ENCODE measurements around the gene B4GALNT2.
"Not testable (repeated sequence)": the region's sequence is repeated elsewhere in the genome, so short reads cannot be mapped to it uniquely, and the experiment has no call there.

B4GALNT2 gene

GRCh38 chr17:49132317-49132698, 261 bp upstream of the B4GALNT2 start:
- Histone ChIP-seq H3K79me2 (ENCODE audit: insufficient read depth, low read length) (no peaks in the 10 kb centered on the region), H3K27me3 (ENCODE audit: insufficient read depth, low read length, poor library complexity, severe bottlenecking) (no peaks in the 10 kb centered on the region), H4K20me1 (ENCODE audit: insufficient read depth, low read length, poor library complexity, severe bottlenecking) (no peaks in the 10 kb centered on the region), H3K4me1 (ENCODE audit: insufficient read depth, low read length, poor library complexity, severe bottlenecking) (no peaks in the 10 kb centered on the region), H3K4me3 (ENCODE audit: low read length, poor library complexity, severe bottlenecking) (no peak overlapping the region), H3K9me3 (ENCODE audit: insufficient read depth, low read depth, low read length) (no peaks in the 10 kb centered on the region), H3K36me3 (ENCODE audit: insufficient read depth, low read length) (no peaks in the 10 kb centered on the region), H3K4me2 (ENCODE audit: low read depth, low read length, poor library complexity, severe bottlenecking) (no peak overlapping the region), H2AFZ (ENCODE audit: low read length) (no peak overlapping the region), H3K9me2 (replicated peaks; ENCODE audit: low read depth, low read length) (no peaks in the 10 kb centered on the region), H3K9ac (ENCODE audit: low read depth, low read length, poor library complexity, severe bottlenecking) (no peak overlapping the region), H3F3A (ENCODE audit: low read depth) (no peaks in the 10 kb centered on the region)
- no peak for TF ChIP-seq EZH2phosphoT487 (IDR thresholded peaks at IDR 0.05; ENCODE audit: borderline replicate concordance)
- no peak for TF ChIP-seq CTCF (conservative IDR thresholded peaks at IDR 0.05; ENCODE audit: low read length)

- H3K4me2 ChIP-seq (ENCODE audit: low read depth, low read length, poor library complexity, severe bottlenecking), result no peak overlapping the region
Measured at GRCh38 chr17:49136335-49136734, 3.8 kb downstream of the B4GALNT2 start.

GRCh38 chr17:49145654-49146053, 13.1 kb downstream of the B4GALNT2 start:
- not testable (repeated sequence) for H3K4me3 ChIP-seq (ENCODE audit: low read length, poor library complexity, severe bottlenecking)

More at GRCh38 chr17:49136335-49136734, 3.8 kb downstream of the B4GALNT2 start:
- H3K36me3 ChIP-seq (ENCODE audit: insufficient read depth, low read length), result no peaks in the 10 kb centered on the region
- H3K9ac ChIP-seq (ENCODE audit: low read depth, low read length, poor library complexity, severe bottlenecking), result no peak overlapping the region
- H3K9me2 ChIP-seq (replicated peaks; ENCODE audit: low read depth, low read length), result no peaks in the 10 kb centered on the region
- H3F3A ChIP-seq (ENCODE audit: low read depth), result no peaks in the 10 kb centered on the region
- H3K79me2 ChIP-seq (ENCODE audit: insufficient read depth, low read length), result no peaks in the 10 kb centered on the region
- no peak overlapping the region for H3K4me3 ChIP-seq (ENCODE audit: low read length, poor library complexity, severe bottlenecking)
- TF ChIP-seq CTCF (conservative IDR thresholded peaks at IDR 0.05; ENCODE audit: low read length) (no peak), EZH2phosphoT487 (IDR thresholded peaks at IDR 0.05; ENCODE audit: borderline replicate concordance) (no peak)
- H2AFZ ChIP-seq (ENCODE audit: low read length), result no peak overlapping the region
- no peaks in the 10 kb centered on the region for H3K4me1 ChIP-seq (ENCODE audit: insufficient read depth, low read length, poor library complexity, severe bottlenecking)
- no peaks in the 10 kb centered on the region for H3K27me3 ChIP-seq (ENCODE audit: insufficient read depth, low read length, poor library complexity, severe bottlenecking)
- H4K20me1 ChIP-seq (ENCODE audit: insufficient read depth, low read length, poor library complexity, severe bottlenecking), result no peaks in the 10 kb centered on the region
- H3K9me3 ChIP-seq (ENCODE audit: insufficient read depth, low read depth, low read length), result no peaks in the 10 kb centered on the region

GRCh38 chr17:49146620-49147306, 14.2 kb downstream of the B4GALNT2 start:
- no peaks in the 10 kb centered on the region for H3F3A ChIP-seq (ENCODE audit: low read depth)
- no peaks in the 10 kb centered on the region for H3K9me3 ChIP-seq (ENCODE audit: insufficient read depth, low read depth, low read length)
- H2AFZ ChIP-seq (ENCODE audit: low read length), result no peak overlapping the region
- H3K9me2 ChIP-seq (replicated peaks; ENCODE audit: low read depth, low read length), result no peaks in the 10 kb centered on the region
- H3K4me2 ChIP-seq (ENCODE audit: low read depth, low read length, poor library complexity, severe bottlenecking), result no peak overlapping the region
- no peaks in the 10 kb centered on the region for H3K27me3 ChIP-seq (ENCODE audit: insufficient read depth, low read length, poor library complexity, severe bottlenecking)
- H4K20me1 ChIP-seq (ENCODE audit: insufficient read depth, low read length, poor library complexity, severe bottlenecking), result no peaks in the 10 kb centered on the region
- no peaks in the 10 kb centered on the region for H3K36me3 ChIP-seq (ENCODE audit: insufficient read depth, low read length)
- no peak overlapping the region for H3K9ac ChIP-seq (ENCODE audit: low read depth, low read length, poor library complexity, severe bottlenecking)
- no peaks in the 10 kb centered on the region for H3K79me2 ChIP-seq (ENCODE audit: insufficient read depth, low read length)
- TF ChIP-seq CTCF (conservative IDR thresholded peaks at IDR 0.05; ENCODE audit: low read length) (no peak), EZH2phosphoT487 (IDR thresholded peaks at IDR 0.05; ENCODE audit: borderline replicate concordance) (no peak)
- H3K4me1 ChIP-seq (ENCODE audit: insufficient read depth, low read length, poor library complexity, severe bottlenecking), result no peaks in the 10 kb centered on the region
- H3K4me3 ChIP-seq (ENCODE audit: low read length, poor library complexity, severe bottlenecking), result no peak overlapping the region

More at GRCh38 chr17:49145654-49146053, 13.1 kb downstream of the B4GALNT2 start:
- not testable (repeated sequence) for H3K9ac ChIP-seq (ENCODE audit: low read depth, low read length, poor library complexity, severe bottlenecking); H3K36me3 ChIP-seq (ENCODE audit: insufficient read depth, low read length); H3K27me3 ChIP-seq (ENCODE audit: insufficient read depth, low read length, poor library complexity, severe bottlenecking); H3K4me2 ChIP-seq (ENCODE audit: low read depth, low read length, poor library complexity, severe bottlenecking); H4K20me1 ChIP-seq (ENCODE audit: insufficient read depth, low read length, poor library complexity, severe bottlenecking); H2AFZ ChIP-seq (ENCODE audit: low read length); H3F3A ChIP-seq (ENCODE audit: low read depth); H3K4me1 ChIP-seq (ENCODE audit: insufficient read depth, low read length, poor library complexity, severe bottlenecking); H3K9me2 ChIP-seq (replicated peaks; ENCODE audit: low read depth, low read length); H3K79me2 ChIP-seq (ENCODE audit: insufficient read depth, low read length); H3K9me3 ChIP-seq (ENCODE audit: insufficient read depth, low read depth, low read length)
